GM18507 (cell line): ENCODE results near the gene CNTNAP2.

ENCODE experiments used
- DNase-seq: peaks from one replicate; pipeline ENCODE4 v3.0.0; 2011; ENCODE audit warnings: low read depth; ENCODE audit not compliant: insufficient read length; ENCODE audit errors: extremely low spot score
- FAIRE-seq: peaks from 2 replicates; lab custom pipeline; 2011; peaks lifted over from hg19 to GRCh38; lab: Jason Lieb, UNC

The CNTNAP2 gene

GRCh38 chr7:148129023-148129422, 2012.4 kb downstream of the CNTNAP2 start:
- DNase-seq, result no peak
- no peak for FAIRE-seq

- FAIRE-seq, result no peak
- no peak for DNase-seq
These were observed 2018.5 kb downstream of the CNTNAP2 start for GRCh38 chr7:148135116-148135515.

GRCh38 chr7:148135997-148136396, 2019.4 kb downstream of the CNTNAP2 start:
- no peak for FAIRE-seq
- no peak for DNase-seq

- FAIRE-seq, result peak; percentile 9
These were observed 2026.2 kb downstream of the CNTNAP2 start for GRCh38 chr7:148142660-148143248.

GRCh38 chr7:148144827-148145226, 2028.2 kb downstream of the CNTNAP2 start:
- DNase-seq, result no peak
- FAIRE-seq, result no peak

More at GRCh38 chr7:148142660-148143248, 2026.2 kb downstream of the CNTNAP2 start:
- no peak for DNase-seq

GRCh38 chr7:148146346-148146745, 2029.7 kb downstream of the CNTNAP2 start:
- no peak for DNase-seq
- no peak for FAIRE-seq

- FAIRE-seq, result no peak
- no peak for DNase-seq
These were observed 2030.8 kb downstream of the CNTNAP2 start for GRCh38 chr7:148147438-148147837.

- FAIRE-seq (no peak), DNase-seq (no peak)
These were observed 2031.9 kb downstream of the CNTNAP2 start for GRCh38 chr7:148148456-148148855.

- no peak for DNase-seq
- FAIRE-seq, result no peak
These were observed 2033.1 kb downstream of the CNTNAP2 start for GRCh38 chr7:148149730-148150129.

- FAIRE-seq, result no peak
- no peak for DNase-seq
These were observed 2035.2 kb downstream of the CNTNAP2 start for GRCh38 chr7:148151778-148152177.

- FAIRE-seq (no peak), DNase-seq (no peak)
These were observed 2037.1 kb downstream of the CNTNAP2 start for GRCh38 chr7:148153616-148154284.

- FAIRE-seq (no peak), DNase-seq (no peak)
These were observed 2038.4 kb downstream of the CNTNAP2 start for GRCh38 chr7:148155000-148155399.

- no peak for FAIRE-seq
- no peak for DNase-seq
These were observed 2039.2 kb downstream of the CNTNAP2 start for GRCh38 chr7:148155826-148156225.

- FAIRE-seq (no peak), DNase-seq (no peak)
These were observed 2039.6 kb downstream of the CNTNAP2 start for GRCh38 chr7:148156233-148156632.

- FAIRE-seq (no peak), DNase-seq (no peak)
These were observed 2042.7 kb downstream of the CNTNAP2 start for GRCh38 chr7:148159331-148159730.

- DNase-seq, result no peak
- no peak for FAIRE-seq
These were observed 2045.2 kb downstream of the CNTNAP2 start for GRCh38 chr7:148161776-148162175.

GRCh38 chr7:148162808-148163207, 2046.2 kb downstream of the CNTNAP2 start:
- DNase-seq (no peak), FAIRE-seq (no peak)

GRCh38 chr7:148163246-148163645, 2046.6 kb downstream of the CNTNAP2 start:
- DNase-seq, result no peak
- no peak for FAIRE-seq

- FAIRE-seq (no peak), DNase-seq (no peak)
These were observed 2056.3 kb downstream of the CNTNAP2 start for GRCh38 chr7:148172920-148173319.

GRCh38 chr7:148173369-148173768, 2056.8 kb downstream of the CNTNAP2 start:
- FAIRE-seq (no peak), DNase-seq (no peak)

GRCh38 chr7:148174376-148174775, 2057.8 kb downstream of the CNTNAP2 start:
- DNase-seq (no peak), FAIRE-seq (no peak)
